Caco-2 (cell line): ENCODE data around the gene STATH. TPM values are rescaled to one million over a fixed set of nuclear protein-coding genes. Genes with fewer than 3 reads are reported as not detected.

Source experiments
- BruUV-seq: library from RNA; stranded (reverse); fragments of 400-500 nt; replicated peaks from 2 replicates; lab custom pipeline; 2021; lab: Mats Ljungman, UMichigan
- CTCF ChIA-PET: fragments of 300-600 bp; sonication (Branson Sonifier 250); formaldehyde crosslinking; loops from one replicate; lab custom pipeline; 2022; ENCODE audit warnings: antibody characterized with exemption; lab: Charles Lee
- POLR2A ChIA-PET: fragments of 300-600 bp; sonication (Branson Sonifier 250); formaldehyde crosslinking; loops from one replicate; lab custom pipeline; 2022; ENCODE audit warnings: antibody characterized with exemption; lab: Charles Lee
- DNase-seq, 2 experiments: peaks; one replicate each; pipeline versions ENCODE4 v3.0.0 to v3.0.0-alpha.2; 2020 to 2022
- H3K27me3 ChIP-seq: replicated peaks from 2 replicates; pipeline ENCODE4 v1.6.0; 2011; ENCODE audit warnings: low read length; ENCODE audit not compliant: control insufficient read depth, insufficient read depth
- H3K36me3 ChIP-seq: 2 replicates; pipeline ENCODE4 v1.5.1; 2011; ENCODE audit warnings: low read length; ENCODE audit not compliant: control insufficient read depth, insufficient read depth
- H3K4me1 ChIP-seq: fragments of 250-450 bp; sonication (Bioruptor Pico); 2 replicates; pipeline ENCODE4 v1.5.1; 2020; ENCODE audit warnings: mild to moderate bottlenecking
- H3K4me3 ChIP-seq: 2 replicates; pipeline ENCODE4 v1.5.1; 2011; ENCODE audit warnings: low read depth, mild to moderate bottlenecking, control low read depth, low read length
- H3K9me3 ChIP-seq: fragments of 250-450 bp; sonication (Bioruptor Pico); 2 replicates; pipeline ENCODE4 v1.5.1; 2020; ENCODE audit warnings: mild to moderate bottlenecking, moderate library complexity
- H3K27ac Mint-ChIP-seq: one replicate; pipeline ENCODE4 v1.8.0; 2022; ENCODE audit warnings: mixed read lengths; ENCODE audit not compliant: unreplicated experiment
- H3K27me3 Mint-ChIP-seq: one replicate; pipeline ENCODE4 v1.8.0; 2022; ENCODE audit warnings: mixed read lengths; ENCODE audit not compliant: insufficient read depth, unreplicated experiment
- H3K36me3 Mint-ChIP-seq: one replicate; pipeline ENCODE4 v1.8.0; 2022; ENCODE audit warnings: mild to moderate bottlenecking, mixed read lengths; ENCODE audit not compliant: insufficient read depth, unreplicated experiment
- H3K4me1 Mint-ChIP-seq: one replicate; pipeline ENCODE4 v1.8.0; 2022; ENCODE audit warnings: low read depth, mixed read lengths; ENCODE audit not compliant: unreplicated experiment
- H3K4me3 Mint-ChIP-seq: one replicate; pipeline ENCODE4 v1.8.0; 2022; ENCODE audit warnings: mild to moderate bottlenecking, moderate library complexity, mixed read lengths; ENCODE audit not compliant: unreplicated experiment
- H3K9me3 Mint-ChIP-seq: one replicate; pipeline ENCODE4 v1.8.0; 2022; ENCODE audit warnings: mixed read lengths; ENCODE audit not compliant: unreplicated experiment
- CTCF ChIP-seq, 2 experiments: fragments of 200-600 bp in 1 of 2; IDR thresholded peaks; 1 replicate in 1 of 2; 2 replicates in 1 of 2; pipeline versions ENCODE4 v1.5.1 to v1.8.0; 2011 to 2022; ENCODE audit warnings: antibody characterized with exemption in 1 of 2, control low read depth in 1 of 2, inconsistent platforms in 1 of 2, low read depth in 1 of 2, low read length in 1 of 2, mild to moderate bottlenecking in 1 of 2, moderate library complexity in 1 of 2; ENCODE audit not compliant: insufficient read depth in 1 of 2, severe bottlenecking in 1 of 2, unreplicated experiment in 1 of 2
- intact Hi-C: fragments of 100-400 bp; cut with micrococcal nuclease; formaldehyde crosslinking; loops from one replicate; pipeline ENCODE4 v1.10.0; 2022; ENCODE audit not compliant: unreplicated experiment
- total RNA-seq: library from RNA; stranded (reverse); gene quantifications from 2 replicates; pipeline ENCODE4 v1.2.3, GENCODE V29; 2022

Gene STATH
- total RNA-seq, 1 experiment from 2014 or later: not detected

- no peaks in the 10 kb centered on the region for H3K27me3 Mint-ChIP-seq
- H3K9me3 ChIP-seq: no peaks in the 10 kb centered on the region
- POLR2A ChIA-PET: no interaction called here
- peak overlapping the region; percentile 40 for H3K4me3 Mint-ChIP-seq
- H3K4me1 Mint-ChIP-seq: peaks cover 19% of the 10 kb centered on the region
- peaks cover 30% of the 10 kb centered on the region for H3K4me1 ChIP-seq
- no peaks in the 10 kb centered on the region for H3K36me3 Mint-ChIP-seq
- no peaks in the 10 kb centered on the region for H3K27me3 ChIP-seq
- intact Hi-C loops: loop anchor here (1.0 to 2.0 kb wide), 5 partner anchors 8 to 278 kb away; no protein-coding TSS in a partner anchor
- BruUV-seq: no TSS peak
- no peak for TF ChIP-seq CTCF (IDR thresholded peaks at IDR 0.05; ENCODE audit: insufficient read depth in 1 of 2, low read depth in 1 of 2, low read length in 1 of 2, severe bottlenecking in 1 of 2, unreplicated experiment in 1 of 2)
- H3K36me3 ChIP-seq: no peaks in the 10 kb centered on the region
- H3K27ac Mint-ChIP-seq: peak overlapping the region; percentile 48
- CTCF ChIA-PET: interaction anchor here (0.9 kb wide), 1 partner anchor 193 kb away, joined by 3 read pairs; no protein-coding TSS in a partner anchor
- H3K9me3 Mint-ChIP-seq: peaks cover 16% of the 10 kb centered on the region
- no peak overlapping the region for H3K4me3 ChIP-seq
- DNase-seq: peak; percentile 66 to 69
Observed at GRCh38 chr4:69991016-69991415, 4.8 kb upstream of the STATH start.

- H3K36me3 ChIP-seq: no peaks in the 10 kb centered on the region
- H3K4me3 Mint-ChIP-seq: no peak overlapping the region
- POLR2A ChIA-PET: no interaction called here
- peaks cover 26% of the 10 kb centered on the region for H3K9me3 Mint-ChIP-seq
- peaks cover 24% of the 10 kb centered on the region for H3K4me1 ChIP-seq
- CTCF ChIA-PET: no interaction called here
- H3K4me1 Mint-ChIP-seq: peaks cover 19% of the 10 kb centered on the region
- H3K36me3 Mint-ChIP-seq: no peaks in the 10 kb centered on the region
- TF ChIP-seq CTCF (IDR thresholded peaks at IDR 0.05; ENCODE audit: insufficient read depth in 1 of 2, low read depth in 1 of 2, low read length in 1 of 2, severe bottlenecking in 1 of 2, unreplicated experiment in 1 of 2): no peak
- H3K27me3 ChIP-seq: no peaks in the 10 kb centered on the region
- intact Hi-C loops: no loop called here
- no TSS peak for BruUV-seq
- no peak overlapping the region for H3K27ac Mint-ChIP-seq
- no peak for DNase-seq
- no peaks in the 10 kb centered on the region for H3K9me3 ChIP-seq
- no peaks in the 10 kb centered on the region for H3K27me3 Mint-ChIP-seq
- no peak overlapping the region for H3K4me3 ChIP-seq
Observed at GRCh38 chr4:69994782-69995181, 984 bp upstream of the STATH start.

GRCh38 chr4:69999420-69999819 lies 3.7 kb downstream of the STATH start:
- no peak for TF ChIP-seq CTCF (IDR thresholded peaks at IDR 0.05; ENCODE audit: insufficient read depth in 1 of 2, low read depth in 1 of 2, low read length in 1 of 2, severe bottlenecking in 1 of 2, unreplicated experiment in 1 of 2)
- Mint-ChIP-seq H3K36me3 (no peaks in the 10 kb centered on the region), H3K4me3 (no peak overlapping the region), H3K27ac (no peak overlapping the region), H3K9me3 (peaks cover 10% of the 10 kb centered on the region), H3K4me1 (peaks cover 7% of the 10 kb centered on the region), H3K27me3 (no peaks in the 10 kb centered on the region)
- no peaks in the 10 kb centered on the region; the same call in 1 of the 2 replicates for H3K4me1 ChIP-seq
- POLR2A ChIA-PET: no interaction called here
- intact Hi-C loops: no loop called here
- H3K9me3 ChIP-seq: no peaks in the 10 kb centered on the region
- no peak overlapping the region for H3K4me3 ChIP-seq
- CTCF ChIA-PET: no interaction called here
- no peaks in the 10 kb centered on the region for H3K27me3 ChIP-seq
- no peaks in the 10 kb centered on the region for H3K36me3 ChIP-seq
- BruUV-seq: no TSS peak
- DNase-seq: no peak
